Calu3 (cell line): Measurements from ENCODE around the gene EHBP1L1. TPM values are rescaled to one million over a fixed set of nuclear protein-coding genes. Genes with fewer than 3 reads are reported as not detected.

ENCODE experiments used
- BruUV-seq: library from RNA; stranded (reverse); fragments of 400-500 nt; replicated peaks from 2 replicates; lab custom pipeline; 2021; lab: Mats Ljungman, UMichigan
- CTCF ChIA-PET: fragments of 300-600 bp; sonication (Branson Sonifier 250); formaldehyde crosslinking; loops from one replicate; lab custom pipeline; 2022; ENCODE audit warnings: antibody characterized with exemption; lab: Charles Lee
- DNase-seq: peaks from one replicate; pipeline ENCODE4 v3.0.0; 2022
- H3K27ac Mint-ChIP-seq: one replicate; pipeline ENCODE4 v1.8.0; 2022; ENCODE audit warnings: mixed read lengths; ENCODE audit not compliant: unreplicated experiment
- H3K27me3 Mint-ChIP-seq: one replicate; pipeline ENCODE4 v1.8.0; 2022; ENCODE audit warnings: mixed read lengths; ENCODE audit not compliant: unreplicated experiment
- H3K36me3 Mint-ChIP-seq: one replicate; pipeline ENCODE4 v1.8.0; 2022; ENCODE audit warnings: mild to moderate bottlenecking, moderate library complexity, mixed read lengths; ENCODE audit not compliant: insufficient read depth, unreplicated experiment
- H3K4me1 Mint-ChIP-seq: one replicate; pipeline ENCODE4 v1.8.0; 2022; ENCODE audit warnings: mild to moderate bottlenecking, low read depth, mixed read lengths; ENCODE audit not compliant: unreplicated experiment
- H3K4me3 Mint-ChIP-seq: one replicate; pipeline ENCODE4 v1.8.0; 2022; ENCODE audit warnings: mild to moderate bottlenecking, low read depth, moderate library complexity, mixed read lengths; ENCODE audit not compliant: unreplicated experiment
- H3K9me3 Mint-ChIP-seq: one replicate; pipeline ENCODE4 v1.8.0; 2022; ENCODE audit warnings: low read depth, mixed read lengths; ENCODE audit not compliant: unreplicated experiment
- CTCF ChIP-seq: fragments of 200-600 bp; IDR thresholded peaks from one replicate; pipeline ENCODE4 v1.8.0; 2022; ENCODE audit warnings: antibody characterized with exemption; ENCODE audit not compliant: unreplicated experiment
- intact Hi-C: fragments of 100-400 bp; cut with micrococcal nuclease; formaldehyde crosslinking; loops from one replicate; pipeline ENCODE4 v1.10.0; 2022; ENCODE audit not compliant: unreplicated experiment
- total RNA-seq: library from RNA; stranded (reverse); gene quantifications from 2 replicates; pipeline ENCODE4 v1.2.3, GENCODE V29; 2022

Gene EHBP1L1
- total RNA-seq, 1 experiment from 2014 or later, result 73.7 TPM

GRCh38 chr11:65606876-65607613 lies 31.2 kb downstream of the EHBP1L1 start:
- no peak for DNase-seq
- H3K27ac Mint-ChIP-seq, result no peak overlapping the region
- H3K4me1 Mint-ChIP-seq, result peaks cover 29% of the 10 kb centered on the region
- H3K4me3 Mint-ChIP-seq, result no peak overlapping the region
- peaks cover 75% of the 10 kb centered on the region for H3K36me3 Mint-ChIP-seq
- no peaks in the 10 kb centered on the region for H3K9me3 Mint-ChIP-seq
- intact Hi-C loops, result no loop called here
- BruUV-seq, result no TSS peak
- CTCF ChIA-PET, result no interaction called here
- no peaks in the 10 kb centered on the region for H3K27me3 Mint-ChIP-seq
- no peak for TF ChIP-seq CTCF

GRCh38 chr11:65607614-65608426 lies 32.0 kb downstream of the EHBP1L1 start:
- Mint-ChIP-seq H3K9me3 (no peaks in the 10 kb centered on the region), H3K27ac (no peak overlapping the region), H3K4me3 (no peak overlapping the region), H3K4me1 (peaks cover 37% of the 10 kb centered on the region), H3K27me3 (no peaks in the 10 kb centered on the region), H3K36me3 (peaks cover 76% of the 10 kb centered on the region)
- intact Hi-C loops, result no loop called here
- DNase-seq, result no peak
- no peak for TF ChIP-seq CTCF
- CTCF ChIA-PET, result no interaction called here
- no TSS peak for BruUV-seq

- Mint-ChIP-seq H3K27me3 (no peaks in the 10 kb centered on the region), H3K9me3 (no peaks in the 10 kb centered on the region), H3K4me3 (no peak overlapping the region), H3K36me3 (peaks cover 79% of the 10 kb centered on the region), H3K4me1 (peaks cover 37% of the 10 kb centered on the region), H3K27ac (no peak overlapping the region)
- no peak for TF ChIP-seq CTCF
- CTCF ChIA-PET, result interaction anchor here (1.2 to 1.5 kb wide), 2 partner anchors 10 to 15 kb away, joined by 3 read pairs; no protein-coding TSS in a partner anchor
- intact Hi-C loops, result no loop called here
- BruUV-seq, result no TSS peak
- DNase-seq, result no peak
Observed at GRCh38 chr11:65609229-65609628, 33.4 kb downstream of the EHBP1L1 start.

- intact Hi-C loops, result no loop called here
- Mint-ChIP-seq H3K4me3 (peak overlapping the region; percentile 3), H3K27ac (no peak overlapping the region), H3K27me3 (no peaks in the 10 kb centered on the region), H3K9me3 (no peaks in the 10 kb centered on the region), H3K4me1 (peaks cover 37% of the 10 kb centered on the region), H3K36me3 (peaks cover 79% of the 10 kb centered on the region)
- TF ChIP-seq CTCF, result no peak
- no peak for DNase-seq
- no TSS peak for BruUV-seq
- CTCF ChIA-PET, result interaction anchor here (1.2 to 1.5 kb wide), 2 partner anchors 9 to 16 kb away, joined by 3 read pairs; no protein-coding TSS in a partner anchor
Observed at GRCh38 chr11:65609665-65610064, 33.8 kb downstream of the EHBP1L1 start.
